Stimulated activated CD4-positive, alpha-beta T cell treated with anti-CD3 and anti-CD28 coated beads, Interleukin-4, amount 100 ng/mL, for 4 hours (primary cell): ENCODE measurements around the gene RALBP1.
"Not testable (repeated sequence)": the region's sequence is repeated elsewhere in the genome, so short reads cannot be mapped to it uniquely, and the experiment has no call there.

Experiments used
- DNase-seq, 2 experiments: peaks; one replicate each; pipeline ENCODE4 v3.0.0-alpha.2; 2020

RALBP1 gene

GRCh38 chr18:9455718-9456511, 19.4 kb upstream of the RALBP1 start:
- DNase-seq = no peak

- DNase-seq = no peak
Observed at GRCh38 chr18:9466127-9466526, 9.2 kb upstream of the RALBP1 start.

GRCh38 chr18:9466846-9467245, 8.5 kb upstream of the RALBP1 start:
- no peak for DNase-seq

GRCh38 chr18:9468998-9469397, 6.3 kb upstream of the RALBP1 start:
- DNase-seq = no peak

GRCh38 chr18:9469685-9470084, 5.6 kb upstream of the RALBP1 start:
- no peak for DNase-seq

- no peak for DNase-seq
Observed at GRCh38 chr18:9474108-9474982, 968 bp upstream of the RALBP1 start.

- DNase-seq = peak; percentile 52 to 57
Observed at GRCh38 chr18:9475643-9476591, 604 bp downstream of the RALBP1 start.

- DNase-seq = not testable (repeated sequence)
Observed at GRCh38 chr18:9476949-9477348, 1.6 kb downstream of the RALBP1 start.

- no peak for DNase-seq
Observed at GRCh38 chr18:9477509-9477908, 2.2 kb downstream of the RALBP1 start.

- DNase-seq = no peak
Observed at GRCh38 chr18:9478545-9478944, 3.2 kb downstream of the RALBP1 start.

GRCh38 chr18:9482790-9483189, 7.5 kb downstream of the RALBP1 start:
- no peak for DNase-seq

GRCh38 chr18:9483526-9483925, 8.2 kb downstream of the RALBP1 start:
- no peak for DNase-seq

- not testable (repeated sequence) for DNase-seq
Observed at GRCh38 chr18:9484856-9485255, 9.5 kb downstream of the RALBP1 start.

- DNase-seq = no peak
Observed at GRCh38 chr18:9488538-9488937, 13.2 kb downstream of the RALBP1 start.

GRCh38 chr18:9494778-9495331, 19.5 kb downstream of the RALBP1 start:
- DNase-seq = no peak

- no peak for DNase-seq
Observed at GRCh38 chr18:9495465-9495864, 20.2 kb downstream of the RALBP1 start.

GRCh38 chr18:9495916-9496705, 20.8 kb downstream of the RALBP1 start:
- DNase-seq = no peak

GRCh38 chr18:9506046-9506792, 30.9 kb downstream of the RALBP1 start:
- no peak for DNase-seq

- DNase-seq = no peak
Observed at GRCh38 chr18:9507565-9508088, 32.3 kb downstream of the RALBP1 start.

- DNase-seq = no peak
Observed at GRCh38 chr18:9508446-9509025, 33.2 kb downstream of the RALBP1 start.
